KMS-11 (cell line): ENCODE results near the gene OSBPL10.

ENCODE experiments used
- H2AFZ ChIP-seq: fragments of 200-600 bp; sonication (generic); 2 replicates; pipeline ENCODE4 v1.6.1; 2016; ENCODE audit warnings: antibody characterized with exemption, mixed run types, low read depth
- H3K27ac ChIP-seq: fragments of 200-600 bp; sonication (generic); 2 replicates; pipeline ENCODE4 v1.6.1; 2016; ENCODE audit warnings: mild to moderate bottlenecking, mixed run types
- H3K27me3 ChIP-seq: fragments of 200-600 bp; sonication (generic); 2 replicates; pipeline ENCODE4 v1.6.1; 2017; ENCODE audit warnings: mild to moderate bottlenecking, low read depth, mixed run types, moderate library complexity; ENCODE audit not compliant: insufficient read depth
- H3K36me3 ChIP-seq: fragments of 200-600 bp; sonication (generic); 2 replicates; pipeline ENCODE4 v1.6.1; 2017; ENCODE audit warnings: mild to moderate bottlenecking, mixed run types; ENCODE audit not compliant: insufficient read depth
- H3K4me1 ChIP-seq: fragments of 200-600 bp; sonication (generic); 2 replicates; pipeline ENCODE4 v1.6.1; 2016; ENCODE audit warnings: mild to moderate bottlenecking, low read depth, mixed run types; ENCODE audit not compliant: poor library complexity, severe bottlenecking
- H3K4me2 ChIP-seq: fragments of 200-600 bp; sonication (generic); 2 replicates; pipeline ENCODE4 v1.7.0; 2016; ENCODE audit warnings: mild to moderate bottlenecking, mixed run types
- H3K4me3 ChIP-seq: fragments of 200-600 bp; sonication (generic); IDR thresholded peaks from 2 replicates; pipeline ENCODE4 v1.6.1; 2017; ENCODE audit warnings: low read depth, low read length, mixed read lengths; ENCODE audit not compliant: insufficient read depth
- H3K79me2 ChIP-seq: fragments of 200-600 bp; sonication (generic); 2 replicates; pipeline ENCODE4 v1.6.1; 2016; ENCODE audit warnings: low read depth, mixed run types; ENCODE audit not compliant: insufficient read depth
- H3K9ac ChIP-seq: fragments of 200-600 bp; sonication (generic); 2 replicates; pipeline ENCODE4 v1.6.1; 2016; ENCODE audit warnings: mild to moderate bottlenecking, mixed run types
- H4K20me1 ChIP-seq: fragments of 200-600 bp; sonication (generic); 2 replicates; pipeline ENCODE4 v1.6.1; 2016; ENCODE audit warnings: mild to moderate bottlenecking, mixed run types; ENCODE audit not compliant: insufficient read depth
- TF ChIP-seq, protein P1 (sequence below): fragments of 200-600 bp; sonication (generic); conservative IDR thresholded peaks from 2 replicates; pipeline ENCODE4 v1.6.1; 2017; ENCODE audit warnings: low read depth, mild to moderate bottlenecking, antibody characterized with exemption, low read length, moderate library complexity, mixed read lengths

The OSBPL10 gene

DNA sequence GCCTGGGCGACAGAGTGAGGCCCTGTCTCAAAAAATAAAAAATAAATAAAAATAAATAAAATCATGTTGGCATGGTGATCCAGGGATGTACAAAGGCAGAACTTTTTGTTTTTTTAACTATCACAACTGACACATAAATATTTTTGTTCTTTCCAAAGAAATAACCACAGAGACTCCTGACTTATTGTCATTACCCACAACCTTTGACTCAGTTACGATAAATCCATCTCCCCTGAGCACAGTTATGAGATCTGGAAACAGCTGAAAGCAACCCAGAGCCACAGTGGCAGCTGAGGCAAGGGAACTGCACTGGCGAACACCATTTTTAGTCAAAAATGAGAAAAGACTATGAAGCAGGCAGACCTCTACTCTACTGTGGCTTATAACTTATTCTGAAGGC, 24.0 kb downstream of the OSBPL10 start:
- no peak overlapping the region for H2AFZ ChIP-seq
- H4K20me1 ChIP-seq = no peaks in the 10 kb centered on the region
- TF ChIP-seq, protein P1, sequence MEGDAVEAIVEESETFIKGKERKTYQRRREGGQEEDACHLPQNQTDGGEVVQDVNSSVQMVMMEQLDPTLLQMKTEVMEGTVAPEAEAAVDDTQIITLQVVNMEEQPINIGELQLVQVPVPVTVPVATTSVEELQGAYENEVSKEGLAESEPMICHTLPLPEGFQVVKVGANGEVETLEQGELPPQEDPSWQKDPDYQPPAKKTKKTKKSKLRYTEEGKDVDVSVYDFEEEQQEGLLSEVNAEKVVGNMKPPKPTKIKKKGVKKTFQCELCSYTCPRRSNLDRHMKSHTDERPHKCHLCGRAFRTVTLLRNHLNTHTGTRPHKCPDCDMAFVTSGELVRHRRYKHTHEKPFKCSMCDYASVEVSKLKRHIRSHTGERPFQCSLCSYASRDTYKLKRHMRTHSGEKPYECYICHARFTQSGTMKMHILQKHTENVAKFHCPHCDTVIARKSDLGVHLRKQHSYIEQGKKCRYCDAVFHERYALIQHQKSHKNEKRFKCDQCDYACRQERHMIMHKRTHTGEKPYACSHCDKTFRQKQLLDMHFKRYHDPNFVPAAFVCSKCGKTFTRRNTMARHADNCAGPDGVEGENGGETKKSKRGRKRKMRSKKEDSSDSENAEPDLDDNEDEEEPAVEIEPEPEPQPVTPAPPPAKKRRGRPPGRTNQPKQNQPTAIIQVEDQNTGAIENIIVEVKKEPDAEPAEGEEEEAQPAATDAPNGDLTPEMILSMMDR = no peak
- no peaks in the 10 kb centered on the region for H3K4me1 ChIP-seq
- no peak overlapping the region for H3K27ac ChIP-seq
- no peak overlapping the region for H3K9ac ChIP-seq
- no peaks in the 10 kb centered on the region for H3K36me3 ChIP-seq
- H3K4me2 ChIP-seq = no peak overlapping the region
- no peaks in the 10 kb centered on the region for H3K79me2 ChIP-seq
- no peaks in the 10 kb centered on the region for H3K27me3 ChIP-seq
- H3K4me3 ChIP-seq = no peak overlapping the region

DNA sequence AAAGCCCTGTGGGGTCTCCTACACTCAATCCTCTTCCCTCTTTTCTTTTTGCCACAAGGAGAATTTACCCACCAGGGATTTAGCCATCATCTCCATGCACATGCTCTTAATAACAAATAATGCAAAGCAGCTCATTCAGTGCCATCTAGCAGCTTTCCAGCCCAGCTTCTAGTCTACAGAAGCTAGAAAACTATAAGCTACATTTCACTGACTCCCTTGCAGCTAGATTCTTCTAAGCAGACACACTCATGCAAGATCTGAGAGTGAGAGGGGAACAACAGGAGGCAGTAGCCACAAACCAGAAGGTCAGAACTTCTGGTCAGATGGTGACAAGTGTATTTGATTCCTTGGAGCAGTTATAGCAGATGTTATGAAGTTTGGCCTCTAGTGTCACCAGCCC, 25.5 kb downstream of the OSBPL10 start:
- TF ChIP-seq, protein P1 = no peak
- H4K20me1 ChIP-seq = no peaks in the 10 kb centered on the region
- H3K36me3 ChIP-seq = no peaks in the 10 kb centered on the region
- H3K27me3 ChIP-seq = no peaks in the 10 kb centered on the region
- no peak overlapping the region for H2AFZ ChIP-seq
- no peak overlapping the region for H3K4me2 ChIP-seq
- H3K4me1 ChIP-seq = no peaks in the 10 kb centered on the region
- no peak overlapping the region for H3K9ac ChIP-seq
- no peak overlapping the region for H3K27ac ChIP-seq
- H3K79me2 ChIP-seq = no peaks in the 10 kb centered on the region
- no peak overlapping the region for H3K4me3 ChIP-seq

DNA sequence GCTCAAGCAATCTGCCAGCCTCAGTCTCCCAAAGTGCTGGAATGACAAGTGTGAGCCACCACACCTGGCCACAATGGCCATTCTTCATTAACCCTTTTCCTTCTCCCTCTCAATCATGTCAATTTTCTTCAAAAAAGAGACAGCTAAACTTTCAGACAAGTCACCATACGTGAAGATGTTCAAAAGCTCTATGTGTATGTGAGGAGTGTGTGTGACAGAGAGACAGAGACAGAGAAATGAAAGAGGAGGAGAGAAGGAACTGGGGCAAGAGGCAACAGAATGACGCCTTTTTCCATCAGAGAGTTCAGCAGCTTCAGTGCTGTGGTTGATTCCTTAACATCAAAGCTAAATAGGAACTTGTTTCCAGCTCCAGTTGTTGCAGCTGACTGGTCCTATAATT, 27.4 kb downstream of the OSBPL10 start:
- Histone ChIP-seq H3K4me2 (no peak overlapping the region), H3K27ac (no peak overlapping the region)

DNA sequence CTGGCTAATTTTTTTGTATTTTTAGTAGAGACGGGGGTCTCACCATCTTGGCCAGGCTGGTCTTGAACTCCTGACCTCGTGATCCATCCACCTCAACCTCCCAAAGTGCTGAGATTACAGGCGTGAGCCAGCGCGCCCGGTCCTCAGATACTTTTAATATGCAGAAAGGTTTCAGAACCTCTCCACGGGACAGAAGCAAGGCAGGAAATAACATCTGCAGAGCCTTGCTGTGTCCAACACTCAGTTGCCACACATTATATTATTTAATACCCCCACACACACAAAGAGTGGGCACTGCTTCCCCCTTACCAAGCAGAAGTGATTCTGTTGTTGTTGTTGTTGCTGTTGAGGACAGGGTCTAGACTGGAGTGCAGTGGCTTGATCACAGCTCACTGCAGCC, 28.0 kb downstream of the OSBPL10 start:
- H4K20me1 ChIP-seq = no peaks in the 10 kb centered on the region
- no peaks in the 10 kb centered on the region for H3K36me3 ChIP-seq
- H3K4me2 ChIP-seq = no peak overlapping the region
- H3K79me2 ChIP-seq = no peaks in the 10 kb centered on the region
- no peak overlapping the region for H3K9ac ChIP-seq
- H3K4me3 ChIP-seq = no peak overlapping the region
- no peaks in the 10 kb centered on the region for H3K4me1 ChIP-seq
- TF ChIP-seq, protein P1 = no peak
- no peaks in the 10 kb centered on the region for H3K27me3 ChIP-seq
- H3K27ac ChIP-seq = no peak overlapping the region
- no peak overlapping the region for H2AFZ ChIP-seq

More for the DNA sequence above, 27.4 kb downstream of the OSBPL10 start:
- TF ChIP-seq, protein P1 = no peak
- Histone ChIP-seq H3K4me3 (no peak overlapping the region), H3K4me1 (no peaks in the 10 kb centered on the region), H2AFZ (no peak overlapping the region), H3K9ac (no peak overlapping the region), H3K36me3 (no peaks in the 10 kb centered on the region), H3K27me3 (no peaks in the 10 kb centered on the region), H4K20me1 (no peaks in the 10 kb centered on the region), H3K79me2 (no peaks in the 10 kb centered on the region)

DNA sequence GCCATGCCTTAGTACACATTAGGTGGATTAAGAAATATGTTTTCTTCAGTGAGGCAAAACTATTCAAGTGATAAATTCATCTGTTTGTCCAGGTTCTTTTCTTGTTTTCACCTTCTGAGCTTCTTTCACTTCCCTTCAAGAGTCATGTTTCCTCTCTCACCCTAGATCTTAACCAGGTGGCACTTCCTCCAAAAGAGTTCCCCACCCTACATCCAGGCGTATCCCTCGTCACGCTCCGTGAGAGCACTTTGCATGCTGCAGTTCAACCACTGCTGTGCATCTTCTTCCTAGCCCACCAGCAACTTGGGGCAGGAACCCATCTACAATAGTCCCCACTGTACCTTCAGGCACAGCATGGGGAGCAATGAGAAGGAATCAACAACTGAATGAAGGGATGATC, 28.9 kb downstream of the OSBPL10 start:
- Histone ChIP-seq H3K4me1 (no peaks in the 10 kb centered on the region), H3K4me2 (no peak overlapping the region), H4K20me1 (no peaks in the 10 kb centered on the region), H3K27me3 (no peaks in the 10 kb centered on the region), H3K27ac (no peak overlapping the region), H3K9ac (no peak overlapping the region), H3K4me3 (no peak overlapping the region), H3K36me3 (no peaks in the 10 kb centered on the region), H2AFZ (no peak overlapping the region), H3K79me2 (no peaks in the 10 kb centered on the region)
- TF ChIP-seq, protein P1 = no peak
